Activated naive CD8-positive, alpha-beta T cell treated with anti-CD3 and anti-CD28 coated beads, Interleukin-2, amount 10 ng/mL, durations not matched to agents 7 days and 5 days (primary cell): ENCODE results near the gene ATRN. TPM values are rescaled to one million over a fixed set of nuclear protein-coding genes. Genes with fewer than 3 reads are reported as not detected.

ENCODE experiments used
- ATAC-seq: fragments of 150-1000 bp; cut with Tn5 transposase; one replicate; pipeline ENCODE4 v1.10.0; 2021; ENCODE audit warnings: low read depth, moderate library complexity
- POLR2A ChIA-PET: fragments of 350-600 bp; sonication (Branson Sonifier 250); formaldehyde crosslinking; loops from one replicate; lab custom pipeline; 2021; ENCODE audit warnings: antibody characterized with exemption; lab: Charles Lee
- DNase-seq: peaks from one replicate; pipeline ENCODE4 v3.0.0; 2021
- H3K27ac Mint-ChIP-seq: one replicate; pipeline ENCODE4 v1.8.0; 2022; ENCODE audit warnings: mild to moderate bottlenecking, mixed read lengths
- H3K27me3 Mint-ChIP-seq: one replicate; pipeline ENCODE4 v1.8.0; 2022; ENCODE audit warnings: mild to moderate bottlenecking, moderate library complexity, mixed read lengths
- H3K36me3 Mint-ChIP-seq: one replicate; pipeline ENCODE4 v1.8.0; 2021; ENCODE audit warnings: mild to moderate bottlenecking, mixed read lengths
- H3K4me1 Mint-ChIP-seq: one replicate; pipeline ENCODE4 v1.8.0; 2021; ENCODE audit warnings: mixed read lengths
- H3K4me3 Mint-ChIP-seq: one replicate; pipeline ENCODE4 v1.8.0; 2022; ENCODE audit warnings: mild to moderate bottlenecking, moderate library complexity, mixed read lengths
- H3K9me3 Mint-ChIP-seq: one replicate; pipeline ENCODE4 v1.8.0; 2021; ENCODE audit warnings: mixed read lengths
- total RNA-seq, 2 experiments: library from RNA; stranded (reverse); gene quantifications; one replicate each; pipeline ENCODE4 v1.2.3, GENCODE V29; 2021

ATRN gene
- total RNA-seq, 2 experiments from 2014 or later: 9.8 to 10.7 TPM

DNA sequence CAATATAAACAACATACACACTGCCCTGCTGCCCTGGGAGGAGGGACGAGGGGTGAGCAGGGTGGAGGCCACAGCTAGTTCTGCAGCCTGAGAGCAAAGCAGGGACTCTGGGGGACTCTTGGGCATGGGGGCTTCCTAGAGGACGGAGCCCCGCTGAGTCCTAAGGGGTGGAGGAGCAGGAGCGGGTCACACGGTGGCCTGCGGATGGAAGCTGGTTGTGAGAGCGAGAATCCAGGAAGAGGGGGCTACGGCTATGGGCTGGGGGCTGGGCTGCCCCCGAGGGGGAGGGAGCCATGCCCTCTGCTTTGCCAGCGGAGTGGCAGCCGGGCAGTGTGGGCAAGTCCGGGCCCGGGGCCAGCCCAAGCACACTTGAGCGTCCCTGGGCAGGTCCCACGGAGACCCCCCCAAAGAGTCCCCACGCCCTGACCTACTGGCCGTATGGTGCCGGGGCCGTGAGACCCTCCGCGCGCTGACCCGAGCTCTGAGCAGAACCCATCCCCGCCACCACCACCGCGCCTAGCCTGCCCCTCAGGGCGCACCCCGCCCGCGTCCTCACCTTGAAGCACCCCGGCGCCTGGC is 210.6 kb downstream of the ATRN start:
- POLR2A ChIA-PET: no interaction called here
- Mint-ChIP-seq H3K27me3 (peaks cover 68% of the 10 kb centered on the region), H3K4me3 (no peak overlapping the region), H3K4me1 (peaks cover 3% of the 10 kb centered on the region), H3K36me3 (no peaks in the 10 kb centered on the region), H3K9me3 (no peaks in the 10 kb centered on the region), H3K27ac (no peak overlapping the region)
- no peak for ATAC-seq
- no peak for DNase-seq

DNA sequence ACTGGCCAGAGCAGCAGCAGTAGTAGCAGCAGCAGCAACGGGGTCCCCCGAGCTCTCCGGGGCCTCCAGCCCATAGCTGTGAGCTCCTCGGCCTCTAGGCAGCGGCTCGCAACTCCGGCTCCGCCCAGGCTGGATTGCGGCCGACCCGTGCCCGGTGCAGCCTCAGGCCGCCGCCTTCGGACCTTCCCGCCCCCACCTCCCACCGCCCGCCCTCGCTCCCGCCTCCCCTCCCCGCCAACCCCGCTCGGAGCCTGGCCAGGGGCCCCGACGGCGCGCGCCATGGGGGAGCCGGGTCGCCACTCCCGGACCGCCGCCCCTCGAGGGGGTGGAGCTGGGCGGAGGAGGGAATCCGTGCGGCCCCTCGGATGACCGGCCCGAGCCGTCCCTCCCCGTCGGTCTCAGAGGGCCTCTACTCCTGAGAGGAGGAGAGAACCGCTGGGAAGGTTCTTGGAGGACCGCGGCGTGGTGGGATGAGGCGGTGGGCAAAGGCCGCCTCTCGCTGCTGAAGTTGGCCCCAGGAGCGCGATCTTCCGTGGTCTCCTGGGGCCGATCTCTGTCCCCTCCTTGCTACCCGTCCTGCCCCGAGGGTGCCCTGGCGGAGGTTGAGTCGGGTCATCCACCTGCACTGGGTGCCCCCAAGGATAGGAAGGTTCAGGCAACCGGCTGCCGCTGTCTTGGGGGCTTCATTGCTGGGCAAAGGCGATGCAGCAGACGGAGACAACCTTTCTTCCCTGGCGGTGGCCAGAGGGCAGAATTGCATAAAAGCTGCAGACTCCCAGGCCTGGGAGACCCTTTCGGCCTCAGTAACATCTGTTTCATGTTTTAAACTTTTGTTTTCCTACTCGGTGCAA is 211.3 kb downstream of the ATRN start, which contains the start of gene ADAM33:
Gene ADAM33 (minus strand): TSS at position 80 of the 851 bp plus-strand sequence. CDS start 6 bp downstream, at position 74.
- no peaks in the 10 kb centered on the region for H3K9me3 Mint-ChIP-seq
- H3K36me3 Mint-ChIP-seq: no peaks in the 10 kb centered on the region
- no peak for ATAC-seq
- no peaks in the 10 kb centered on the region for H3K4me1 Mint-ChIP-seq
- no peak within 1 kb of the TSS for H3K27ac Mint-ChIP-seq
- no peak for DNase-seq
- POLR2A ChIA-PET: no interaction called here
- no peak within 1 kb of the TSS for H3K4me3 Mint-ChIP-seq
- peaks cover 66% of the 10 kb centered on the region for H3K27me3 Mint-ChIP-seq

DNA sequence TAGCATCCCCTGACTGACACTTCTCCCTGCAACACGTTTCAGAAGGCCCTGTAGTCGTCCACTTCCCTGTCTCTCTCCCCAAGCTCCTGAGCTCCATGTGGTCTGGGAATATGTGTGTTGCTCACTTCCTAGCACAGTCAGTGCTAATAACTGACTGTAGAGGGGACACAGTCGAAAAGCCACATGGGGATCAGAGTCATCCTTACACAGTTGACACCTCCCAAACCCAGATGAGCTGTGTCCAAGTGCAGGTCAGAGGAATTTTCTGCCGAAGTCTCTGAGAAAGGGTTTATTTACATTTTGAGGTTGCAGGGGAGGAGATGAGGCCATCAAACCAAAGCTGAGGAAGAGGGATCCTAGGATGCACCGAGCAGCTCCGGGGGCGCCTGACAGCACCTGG is 214.5 kb downstream of the ATRN start:
- Mint-ChIP-seq H3K4me1 (no peaks in the 10 kb centered on the region), H3K9me3 (no peaks in the 10 kb centered on the region), H3K4me3 (no peak overlapping the region), H3K36me3 (no peaks in the 10 kb centered on the region), H3K27me3 (peaks cover 54% of the 10 kb centered on the region), H3K27ac (no peak overlapping the region)
- POLR2A ChIA-PET: interaction anchor here (0.6 kb wide), 1 partner anchor 376 kb away, joined by 4 read pairs; no protein-coding TSS in a partner anchor
- ATAC-seq: no peak
- no peak for DNase-seq

DNA sequence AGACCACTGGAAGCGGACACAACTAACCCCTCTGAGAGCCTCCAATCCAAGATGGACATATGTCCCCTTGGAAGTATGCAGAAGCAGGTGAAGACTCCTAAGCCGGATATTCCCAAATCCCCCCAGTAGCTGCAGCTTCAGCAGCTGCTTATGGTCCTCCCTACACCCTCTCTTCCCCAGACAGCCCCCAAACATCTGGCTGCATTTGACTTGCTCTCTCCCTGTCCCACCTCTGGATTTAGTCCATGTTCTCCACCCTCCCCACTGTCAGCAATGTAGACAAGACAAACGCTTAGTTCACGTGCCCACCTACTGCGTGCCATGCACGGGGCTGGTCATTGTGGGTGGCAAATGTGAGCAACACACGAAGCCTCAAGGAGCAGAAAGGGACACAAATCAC is 215.6 kb downstream of the ATRN start:
- Mint-ChIP-seq H3K4me3 (no peak overlapping the region), H3K27me3 (peaks cover 43% of the 10 kb centered on the region), H3K27ac (no peak overlapping the region), H3K9me3 (no peaks in the 10 kb centered on the region), H3K36me3 (no peaks in the 10 kb centered on the region), H3K4me1 (no peaks in the 10 kb centered on the region)
- ATAC-seq (no peak), DNase-seq (no peak)
- POLR2A ChIA-PET: no interaction called here

DNA sequence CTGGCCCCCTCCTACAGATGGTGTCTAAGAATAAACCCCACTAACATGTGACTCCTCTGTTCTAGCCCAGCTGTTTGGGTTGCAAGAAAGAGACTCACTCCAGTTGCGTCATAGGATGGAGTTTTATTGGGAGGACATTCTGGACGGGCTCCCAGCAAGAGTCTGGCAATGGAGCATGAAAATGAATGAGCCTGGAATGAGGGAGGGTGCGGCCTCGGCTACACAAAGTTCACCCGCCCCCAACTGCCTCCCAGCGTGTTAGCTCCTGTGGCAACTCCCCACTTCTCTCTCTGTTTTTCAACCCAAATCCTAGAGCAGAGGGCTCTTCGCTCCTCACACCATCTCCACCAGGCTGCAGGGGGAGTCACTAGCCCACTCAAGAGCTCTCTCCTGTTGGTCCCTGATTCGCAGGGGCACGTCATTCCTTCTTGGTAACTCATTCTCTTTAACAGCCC is 216.1 kb downstream of the ATRN start:
- POLR2A ChIA-PET: no interaction called here
- H3K9me3 Mint-ChIP-seq: no peaks in the 10 kb centered on the region
- H3K36me3 Mint-ChIP-seq: no peaks in the 10 kb centered on the region
- H3K27ac Mint-ChIP-seq: no peak overlapping the region
- ATAC-seq: no peak
- H3K4me3 Mint-ChIP-seq: no peak overlapping the region
- no peak for DNase-seq
- peaks cover 39% of the 10 kb centered on the region for H3K27me3 Mint-ChIP-seq
- no peaks in the 10 kb centered on the region for H3K4me1 Mint-ChIP-seq

DNA sequence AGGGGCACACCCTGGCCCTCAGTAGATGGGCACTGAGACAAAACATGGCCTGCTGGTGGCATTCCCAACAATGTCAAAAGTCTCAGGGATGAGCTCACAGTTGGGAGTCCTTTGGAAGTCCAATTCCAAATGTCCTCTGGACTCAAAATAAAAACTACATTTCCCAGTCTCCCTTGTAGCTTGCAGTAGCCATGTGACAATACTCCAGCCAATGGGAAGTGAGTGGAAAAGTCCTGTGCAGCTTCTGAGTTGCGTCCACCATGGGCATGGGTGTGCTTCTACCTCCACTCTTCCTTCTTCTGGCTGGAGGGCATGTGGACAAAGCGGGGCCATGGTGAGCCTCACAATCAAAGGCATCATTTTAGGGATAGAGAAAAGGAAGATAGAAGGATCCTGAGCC is 216.8 kb downstream of the ATRN start:
- Mint-ChIP-seq H3K36me3 (no peaks in the 10 kb centered on the region), H3K27me3 (peaks cover 35% of the 10 kb centered on the region), H3K4me3 (no peak overlapping the region), H3K27ac (no peak overlapping the region), H3K4me1 (no peaks in the 10 kb centered on the region), H3K9me3 (no peaks in the 10 kb centered on the region)
- DNase-seq: no peak
- no peak for ATAC-seq
- POLR2A ChIA-PET: no interaction called here

DNA sequence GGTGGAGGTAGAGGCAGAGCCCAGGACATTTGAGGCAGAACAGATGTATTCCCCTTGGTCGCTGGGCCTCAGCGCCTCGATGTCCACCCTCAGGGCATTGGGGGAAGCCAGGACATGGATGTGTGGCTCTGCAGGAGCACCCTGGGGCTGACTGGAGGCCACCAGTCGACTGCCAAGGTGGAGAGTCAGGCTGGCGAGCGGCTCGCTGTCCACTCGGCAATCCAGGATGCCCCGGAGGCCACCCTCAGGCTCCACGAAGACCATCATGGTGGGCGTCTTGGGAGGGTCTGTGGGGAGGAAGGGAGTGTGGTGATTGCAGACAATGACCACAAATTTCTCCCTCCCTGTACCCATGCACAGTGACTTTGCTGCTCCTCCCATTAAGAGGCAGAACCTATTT is 219.2 kb downstream of the ATRN start:
- no peak for ATAC-seq
- H3K4me3 Mint-ChIP-seq: no peak overlapping the region
- no peaks in the 10 kb centered on the region for H3K36me3 Mint-ChIP-seq
- H3K4me1 Mint-ChIP-seq: no peaks in the 10 kb centered on the region
- no peak overlapping the region for H3K27ac Mint-ChIP-seq
- DNase-seq: no peak
- H3K9me3 Mint-ChIP-seq: no peaks in the 10 kb centered on the region
- POLR2A ChIA-PET: no interaction called here
- H3K27me3 Mint-ChIP-seq: peaks cover 14% of the 10 kb centered on the region

DNA sequence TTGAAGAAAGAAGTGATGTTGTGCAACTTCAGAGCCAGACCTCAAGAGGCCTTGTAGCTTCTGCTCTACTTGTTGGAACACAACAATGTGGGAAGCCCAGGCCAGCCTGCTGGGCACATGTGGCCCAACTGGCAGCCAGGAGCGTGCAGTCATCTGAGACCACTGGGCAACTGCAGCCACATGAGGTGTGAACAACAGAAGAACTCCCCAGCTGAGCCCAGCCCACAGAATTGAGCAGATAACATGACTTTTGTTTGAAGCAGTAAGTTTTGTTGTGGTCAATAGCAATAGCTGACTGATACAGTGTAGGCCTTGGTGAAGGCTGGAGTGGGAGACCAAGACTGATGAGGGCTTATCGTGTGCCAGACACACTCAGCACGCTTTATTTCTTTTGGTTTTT is 219.6 kb downstream of the ATRN start:
- POLR2A ChIA-PET: interaction anchor here (0.7 kb wide), 1 partner anchor 78 kb away, joined by 5 read pairs; no protein-coding TSS in a partner anchor
- Mint-ChIP-seq H3K4me3 (no peak overlapping the region), H3K4me1 (no peaks in the 10 kb centered on the region), H3K9me3 (no peaks in the 10 kb centered on the region), H3K27me3 (peaks cover 12% of the 10 kb centered on the region), H3K27ac (no peak overlapping the region), H3K36me3 (no peaks in the 10 kb centered on the region)
- DNase-seq: no peak
- ATAC-seq: no peak

DNA sequence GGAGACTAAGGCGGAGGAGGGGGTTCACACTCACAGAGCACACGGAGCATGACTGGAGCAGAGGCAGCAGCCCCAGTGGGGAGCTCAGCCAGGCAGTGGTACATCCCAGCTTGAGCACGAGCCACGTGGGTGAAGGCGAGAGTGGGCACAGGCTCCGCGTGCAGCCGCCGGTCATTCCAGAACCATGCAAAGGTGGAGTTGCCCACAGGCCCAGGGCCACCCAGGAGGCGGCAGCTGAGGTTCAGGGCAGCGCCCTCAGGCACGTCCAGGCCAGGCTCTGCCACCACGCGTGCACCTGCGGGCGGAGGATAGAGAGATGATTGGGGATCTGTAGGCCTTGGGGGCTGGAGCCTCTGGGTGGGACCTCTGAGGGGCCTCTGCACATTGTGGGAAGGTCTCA is 220.5 kb downstream of the ATRN start:
- POLR2A ChIA-PET: interaction anchor here (0.7 kb wide), 1 partner anchor 78 kb away, joined by 5 read pairs; no protein-coding TSS in a partner anchor
- DNase-seq: no peak
- Mint-ChIP-seq H3K36me3 (no peaks in the 10 kb centered on the region), H3K27ac (no peak overlapping the region), H3K27me3 (peaks cover 6% of the 10 kb centered on the region), H3K4me3 (no peak overlapping the region), H3K4me1 (no peaks in the 10 kb centered on the region), H3K9me3 (no peaks in the 10 kb centered on the region)
- no peak for ATAC-seq

DNA sequence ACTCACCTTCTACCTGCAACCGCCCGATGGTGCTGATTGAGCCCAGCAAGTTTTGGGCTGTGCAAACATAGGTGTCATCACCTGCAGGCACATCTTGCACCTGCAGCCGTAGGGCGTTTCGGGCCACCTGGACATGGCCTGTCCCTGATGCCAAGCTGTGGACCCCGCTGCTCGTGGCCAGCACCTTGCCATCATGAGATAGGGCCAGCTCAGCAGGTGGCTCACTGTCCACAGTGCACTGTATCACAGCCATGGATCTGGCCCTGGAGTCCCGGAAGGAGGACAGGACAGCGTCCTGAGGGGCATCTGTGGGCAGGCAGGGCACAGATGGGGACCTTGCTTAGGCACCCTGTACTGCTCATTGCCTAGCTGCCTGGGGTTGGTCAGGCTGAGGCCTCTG is 221.1 kb downstream of the ATRN start:
- Mint-ChIP-seq H3K36me3 (no peaks in the 10 kb centered on the region), H3K9me3 (no peaks in the 10 kb centered on the region), H3K4me1 (no peaks in the 10 kb centered on the region)

DNA sequence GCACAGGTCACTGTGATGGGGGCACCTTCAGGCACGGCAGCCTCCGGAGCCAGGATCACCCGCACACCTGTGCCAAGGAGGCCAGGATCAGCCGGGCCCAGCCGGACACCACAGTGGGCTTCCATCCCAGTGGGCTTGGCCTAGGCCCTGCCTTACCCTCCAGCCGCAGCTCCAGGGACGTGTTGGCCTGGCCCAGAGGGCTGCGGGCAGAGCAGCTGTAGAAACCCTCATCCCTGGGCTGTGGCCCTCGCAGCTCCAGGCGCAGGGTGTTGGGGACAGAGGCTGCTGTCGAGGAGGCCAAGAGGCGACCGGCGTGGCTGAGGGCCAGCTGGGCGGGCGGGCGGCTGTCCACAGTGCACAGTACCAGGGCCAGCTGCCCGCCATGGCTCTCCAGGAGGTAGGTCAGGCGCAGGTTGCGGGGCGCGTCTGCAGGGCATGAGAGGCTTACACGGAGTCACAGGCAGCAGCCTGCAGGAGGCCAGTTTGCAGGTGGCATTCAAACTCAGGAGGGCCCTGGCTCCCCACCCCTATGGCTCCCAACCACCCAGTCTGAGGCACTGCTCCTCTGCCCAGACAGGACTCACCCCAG is 222.0 kb downstream of the ATRN start:
- no peak for DNase-seq
- no peaks in the 10 kb centered on the region for H3K4me1 Mint-ChIP-seq
- H3K9me3 Mint-ChIP-seq: no peaks in the 10 kb centered on the region
- H3K36me3 Mint-ChIP-seq: no peaks in the 10 kb centered on the region
- H3K27ac Mint-ChIP-seq: no peak overlapping the region
- H3K27me3 Mint-ChIP-seq: peaks cover 3% of the 10 kb centered on the region
- no peak for ATAC-seq
- no peak overlapping the region for H3K4me3 Mint-ChIP-seq
- POLR2A ChIA-PET: no interaction called here

More for the DNA sequence above, 221.1 kb downstream of the ATRN start:
- no peak for ATAC-seq
- POLR2A ChIA-PET: no interaction called here
- Mint-ChIP-seq H3K27ac (no peak overlapping the region), H3K27me3 (peaks cover 3% of the 10 kb centered on the region), H3K4me3 (no peak overlapping the region)
- no peak for DNase-seq

DNA sequence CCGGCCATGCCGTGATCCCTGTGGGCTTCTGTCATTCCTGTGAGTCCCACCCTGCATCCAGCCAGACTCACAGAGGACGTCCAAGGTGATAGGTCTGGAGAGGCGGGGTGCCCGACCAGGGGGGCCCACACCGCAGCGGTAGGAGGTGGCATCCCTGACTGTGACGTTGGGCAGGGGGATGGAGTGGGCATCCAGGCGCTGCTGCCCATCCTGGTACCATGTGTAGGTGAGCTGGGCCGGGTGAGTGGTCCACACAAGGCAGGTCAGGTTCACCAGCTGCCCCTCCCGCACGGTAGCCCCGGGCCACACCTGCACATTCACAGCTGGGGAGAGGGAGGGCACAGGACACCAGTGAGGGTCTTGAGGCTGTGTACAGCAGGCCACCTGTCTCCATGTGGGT is 222.6 kb downstream of the ATRN start:
- Mint-ChIP-seq H3K27me3 (no peaks in the 10 kb centered on the region), H3K27ac (no peak overlapping the region), H3K9me3 (no peaks in the 10 kb centered on the region), H3K4me1 (no peaks in the 10 kb centered on the region), H3K4me3 (no peak overlapping the region), H3K36me3 (no peaks in the 10 kb centered on the region)
- POLR2A ChIA-PET: no interaction called here
- DNase-seq (no peak), ATAC-seq (no peak)

DNA sequence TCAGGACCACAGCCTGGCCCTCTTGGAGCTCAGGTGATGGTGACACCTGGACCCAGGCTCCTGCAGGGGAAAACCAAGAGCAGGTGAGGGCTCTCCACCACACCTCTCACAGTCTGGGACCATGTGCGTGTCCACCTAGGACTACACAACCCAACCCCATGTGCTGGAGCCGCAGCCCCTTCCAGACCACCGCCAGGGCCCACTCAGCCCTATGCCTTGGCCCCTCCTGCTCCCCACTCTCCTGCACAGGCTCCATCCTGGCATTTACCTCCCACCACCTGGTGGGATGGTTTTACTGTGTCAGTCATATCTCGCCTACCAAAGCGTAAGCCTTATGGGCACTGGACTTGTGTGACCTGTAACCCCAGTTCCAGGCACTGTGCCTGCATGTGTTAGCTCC is 224.0 kb downstream of the ATRN start:
- no peak for DNase-seq
- Mint-ChIP-seq H3K36me3 (no peaks in the 10 kb centered on the region), H3K27ac (no peak overlapping the region), H3K9me3 (no peaks in the 10 kb centered on the region), H3K4me3 (no peak overlapping the region), H3K27me3 (no peaks in the 10 kb centered on the region), H3K4me1 (no peaks in the 10 kb centered on the region)
- no peak for ATAC-seq
- POLR2A ChIA-PET: no interaction called here
